ENCODE data around the gene ASIP.
"Not testable (repeated sequence)": the region's sequence is repeated elsewhere in the genome, so short reads cannot be mapped to it uniquely, and the experiment has no call there.

The ASIP gene

DNA sequence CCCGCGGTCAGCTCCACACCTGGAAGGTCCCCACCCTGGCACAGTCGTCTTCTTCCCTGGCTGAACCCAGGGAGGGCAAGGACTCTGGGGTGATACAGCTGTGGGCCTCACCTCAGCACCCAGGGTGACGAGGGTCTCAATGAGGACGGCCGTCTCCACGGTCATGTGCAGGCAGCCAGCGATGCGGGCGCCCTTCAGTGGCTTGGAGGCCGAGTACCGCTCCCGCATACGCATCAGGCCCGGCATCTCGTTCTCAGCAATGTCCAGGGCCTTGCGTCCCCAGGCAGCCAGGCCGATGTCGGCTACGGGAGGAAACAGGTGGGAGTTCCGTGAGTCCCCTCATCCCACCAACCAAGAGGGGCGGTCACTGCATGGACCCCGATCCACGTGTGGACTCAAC is 54.1 kb downstream of the ASIP start:
- no peak for ATAC-seq
- TF ChIP-seq, protein P1, sequence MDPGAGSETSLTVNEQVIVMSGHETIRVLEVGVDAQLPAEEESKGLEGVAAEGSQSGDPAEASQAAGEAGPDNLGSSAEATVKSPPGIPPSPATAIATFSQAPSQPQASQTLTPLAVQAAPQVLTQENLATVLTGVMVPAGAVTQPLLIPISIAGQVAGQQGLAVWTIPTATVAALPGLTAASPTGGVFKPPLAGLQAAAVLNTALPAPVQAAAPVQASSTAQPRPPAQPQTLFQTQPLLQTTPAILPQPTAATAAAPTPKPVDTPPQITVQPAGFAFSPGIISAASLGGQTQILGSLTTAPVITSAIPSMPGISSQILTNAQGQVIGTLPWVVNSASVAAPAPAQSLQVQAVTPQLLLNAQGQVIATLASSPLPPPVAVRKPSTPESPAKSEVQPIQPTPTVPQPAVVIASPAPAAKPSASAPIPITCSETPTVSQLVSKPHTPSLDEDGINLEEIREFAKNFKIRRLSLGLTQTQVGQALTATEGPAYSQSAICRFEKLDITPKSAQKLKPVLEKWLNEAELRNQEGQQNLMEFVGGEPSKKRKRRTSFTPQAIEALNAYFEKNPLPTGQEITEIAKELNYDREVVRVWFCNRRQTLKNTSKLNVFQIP (CRISPR knock-in tag; IDR thresholded peaks at IDR 0.05; ENCODE audit: borderline replicate concordance, low read depth): no peak

GRCh38 chr20:34296468-34296867 is 55.2 kb downstream of the ASIP start:
- ATAC-seq: no peak
- TF ChIP-seq RARB (CRISPR knock-in tag; IDR thresholded peaks at IDR 0.05) (no peak), ZNF8 (CRISPR knock-in tag; IDR thresholded peaks at IDR 0.05) (no peak), TCF4 (CRISPR knock-in tag; IDR thresholded peaks at IDR 0.05; ENCODE audit: borderline replicate concordance) (no peak), ZNF70 (CRISPR knock-in tag; IDR thresholded peaks at IDR 0.05) (no peak), TOX (CRISPR knock-in tag; IDR thresholded peaks at IDR 0.05; ENCODE audit: borderline replicate concordance) (no peak), OSR1 (CRISPR knock-in tag; IDR thresholded peaks at IDR 0.05) (no peak), ZNF565 (CRISPR knock-in tag; conservative IDR thresholded peaks at IDR 0.05; ENCODE audit: low read depth) (no peak), BACH2 (CRISPR knock-in tag; IDR thresholded peaks at IDR 0.05; ENCODE audit: borderline replicate concordance) (no peak), SNAI2 (CRISPR knock-in tag; IDR thresholded peaks at IDR 0.05) (no peak), ZFP30 (CRISPR knock-in tag; IDR thresholded peaks at IDR 0.05) (no peak)

DNA sequence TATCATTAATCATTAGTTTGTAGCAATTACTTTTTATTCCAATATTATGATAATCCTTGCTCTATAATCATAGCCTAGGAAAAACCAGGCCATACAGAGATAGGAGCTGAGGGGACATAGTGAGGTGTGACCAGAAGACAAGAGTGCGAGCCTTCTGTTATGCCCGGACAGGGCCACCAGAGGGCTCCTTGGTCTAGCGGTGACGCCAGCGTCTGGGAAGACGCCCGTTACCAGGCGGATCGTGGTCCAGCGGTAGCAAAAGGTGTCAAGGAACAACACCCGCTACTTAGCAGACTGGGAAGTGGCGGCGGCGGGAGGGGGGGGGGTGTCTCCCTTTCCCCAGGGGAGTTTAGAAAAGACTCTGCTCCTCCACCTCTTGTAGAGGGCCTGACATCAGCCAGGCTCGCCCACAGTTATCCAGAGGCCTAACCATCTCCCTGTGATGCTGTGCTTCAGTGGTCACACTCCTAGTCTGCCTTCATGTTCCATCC is 57.1 kb downstream of the ASIP start:
- not testable (repeated sequence) for ATAC-seq

GRCh38 chr20:34299556-34300255 is 58.5 kb downstream of the ASIP start:
- TF ChIP-seq ZFP30 (CRISPR knock-in tag; IDR thresholded peaks at IDR 0.05) (no peak), ZNF70 (CRISPR knock-in tag; IDR thresholded peaks at IDR 0.05) (no peak), BACH2 (CRISPR knock-in tag; IDR thresholded peaks at IDR 0.05; ENCODE audit: borderline replicate concordance) (no peak), ISL1 (CRISPR knock-in tag; IDR thresholded peaks at IDR 0.05) (no peak), ARNTL (CRISPR knock-in tag; IDR thresholded peaks at IDR 0.05; ENCODE audit: borderline replicate concordance, low read depth) (no peak), CSDC2 (CRISPR knock-in tag; IDR thresholded peaks at IDR 0.05) (no peak), OSR1 (CRISPR knock-in tag; IDR thresholded peaks at IDR 0.05) (no peak), PPARA (CRISPR knock-in tag; IDR thresholded peaks at IDR 0.05; ENCODE audit: borderline replicate concordance) (no peak), TOX (CRISPR knock-in tag; IDR thresholded peaks at IDR 0.05; ENCODE audit: borderline replicate concordance) (no peak), GLIS3 (CRISPR knock-in tag; IDR thresholded peaks at IDR 0.05) (no peak)
- TF ChIP-seq, protein P1 (CRISPR knock-in tag; IDR thresholded peaks at IDR 0.05; ENCODE audit: borderline replicate concordance, low read depth): no peak
- TF ChIP-seq, protein P2, sequence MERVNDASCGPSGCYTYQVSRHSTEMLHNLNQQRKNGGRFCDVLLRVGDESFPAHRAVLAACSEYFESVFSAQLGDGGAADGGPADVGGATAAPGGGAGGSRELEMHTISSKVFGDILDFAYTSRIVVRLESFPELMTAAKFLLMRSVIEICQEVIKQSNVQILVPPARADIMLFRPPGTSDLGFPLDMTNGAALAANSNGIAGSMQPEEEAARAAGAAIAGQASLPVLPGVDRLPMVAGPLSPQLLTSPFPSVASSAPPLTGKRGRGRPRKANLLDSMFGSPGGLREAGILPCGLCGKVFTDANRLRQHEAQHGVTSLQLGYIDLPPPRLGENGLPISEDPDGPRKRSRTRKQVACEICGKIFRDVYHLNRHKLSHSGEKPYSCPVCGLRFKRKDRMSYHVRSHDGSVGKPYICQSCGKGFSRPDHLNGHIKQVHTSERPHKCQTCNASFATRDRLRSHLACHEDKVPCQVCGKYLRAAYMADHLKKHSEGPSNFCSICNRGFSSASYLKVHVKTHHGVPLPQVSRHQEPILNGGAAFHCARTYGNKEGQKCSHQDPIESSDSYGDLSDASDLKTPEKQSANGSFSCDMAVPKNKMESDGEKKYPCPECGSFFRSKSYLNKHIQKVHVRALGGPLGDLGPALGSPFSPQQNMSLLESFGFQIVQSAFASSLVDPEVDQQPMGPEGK (CRISPR knock-in tag; IDR thresholded peaks at IDR 0.05; ENCODE audit: borderline replicate concordance): no peak
- no peak for ATAC-seq

DNA sequence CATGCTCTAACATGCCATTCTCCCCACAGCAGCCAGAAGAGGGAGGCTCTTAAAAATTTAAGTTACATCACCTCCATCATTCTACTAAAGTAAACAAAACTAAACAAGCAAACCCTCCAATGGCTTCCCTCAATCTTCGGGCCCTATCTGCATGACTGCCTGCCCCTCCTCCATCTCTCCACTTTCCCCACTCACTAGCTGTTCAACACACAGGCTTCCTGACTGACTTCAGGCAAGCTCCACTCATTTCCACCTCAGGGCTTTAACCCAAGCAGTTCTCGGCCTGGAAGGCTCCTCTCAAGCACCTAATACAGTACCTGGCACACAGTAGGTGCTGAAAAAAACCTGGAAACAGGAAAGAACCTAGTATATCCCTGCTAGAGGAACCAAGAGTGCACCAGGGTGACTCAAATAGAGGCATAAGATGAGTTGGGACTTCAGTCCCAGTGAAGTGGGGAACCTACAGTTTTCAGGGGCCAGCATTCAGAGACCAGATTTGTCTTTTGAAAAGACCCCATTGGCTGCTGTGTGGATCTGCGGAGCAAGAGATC is 59.1 kb downstream of the ASIP start:
- no peak for TF ChIP-seq TSHZ2 (CRISPR knock-in tag; IDR thresholded peaks at IDR 0.05)
- no peak for TF ChIP-seq ZNF8 (CRISPR knock-in tag; IDR thresholded peaks at IDR 0.05)
- no peak for TF ChIP-seq RARB (CRISPR knock-in tag; IDR thresholded peaks at IDR 0.05)
- no peak for TF ChIP-seq TOX (CRISPR knock-in tag; IDR thresholded peaks at IDR 0.05; ENCODE audit: borderline replicate concordance)
- TF ChIP-seq GLIS3 (CRISPR knock-in tag; IDR thresholded peaks at IDR 0.05): no peak
- TF ChIP-seq, protein P3, sequence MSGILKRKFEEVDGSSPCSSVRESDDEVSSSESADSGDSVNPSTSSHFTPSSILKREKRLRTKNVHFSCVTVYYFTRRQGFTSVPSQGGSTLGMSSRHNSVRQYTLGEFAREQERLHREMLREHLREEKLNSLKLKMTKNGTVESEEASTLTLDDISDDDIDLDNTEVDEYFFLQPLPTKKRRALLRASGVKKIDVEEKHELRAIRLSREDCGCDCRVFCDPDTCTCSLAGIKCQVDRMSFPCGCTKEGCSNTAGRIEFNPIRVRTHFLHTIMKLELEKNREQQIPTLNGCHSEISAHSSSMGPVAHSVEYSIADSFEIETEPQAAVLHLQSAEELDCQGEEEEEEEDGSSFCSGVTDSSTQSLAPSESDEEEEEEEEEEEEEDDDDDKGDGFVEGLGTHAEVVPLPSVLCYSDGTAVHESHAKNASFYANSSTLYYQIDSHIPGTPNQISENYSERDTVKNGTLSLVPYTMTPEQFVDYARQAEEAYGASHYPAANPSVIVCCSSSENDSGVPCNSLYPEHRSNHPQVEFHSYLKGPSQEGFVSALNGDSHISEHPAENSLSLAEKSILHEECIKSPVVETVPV (CRISPR knock-in tag; IDR thresholded peaks at IDR 0.05): no peak
- no peak for TF ChIP-seq ZFP30 (CRISPR knock-in tag; IDR thresholded peaks at IDR 0.05)
- no peak for ATAC-seq

Measured in SK-N-SH treated with all-trans-retinoic acid at 6 μM for 48 hours (cell line).